D721Med (cell line): ENCODE measurements around the gene HSPA12B.
"Not testable (repeated sequence)": the region's sequence is repeated elsewhere in the genome, so short reads cannot be mapped to it uniquely, and the experiment has no call there.

Experiments
- DNase-seq: peaks from one replicate; pipeline ENCODE4 v3.0.0; 2011; ENCODE audit warnings: low spot score; ENCODE audit not compliant: insufficient read length
- FAIRE-seq: peaks from 2 replicates; lab custom pipeline; 2011; peaks lifted over from hg19 to GRCh38; lab: Jason Lieb, UNC
- CTCF ChIP-seq: IDR thresholded peaks from 2 replicates; pipeline ENCODE4 v1.5.1; 2012; ENCODE audit warnings: mild to moderate bottlenecking, control low read depth; ENCODE audit not compliant: insufficient read depth; ENCODE audit errors: missing control alignments

HSPA12B gene

GRCh38 chr20:3788685-3789155, 56.2 kb downstream of the HSPA12B start:
- no peak for DNase-seq
- TF ChIP-seq CTCF, result no peak
- FAIRE-seq, result no peak

GRCh38 chr20:3789201-3789600, 56.7 kb downstream of the HSPA12B start:
- not testable (repeated sequence) for DNase-seq, FAIRE-seq

- FAIRE-seq, DNase-seq: not testable (repeated sequence)
These were observed 61.7 kb downstream of the HSPA12B start for GRCh38 chr20:3794168-3794567.

GRCh38 chr20:3794701-3795420, 62.4 kb downstream of the HSPA12B start:
- DNase-seq (no peak), FAIRE-seq (no peak)
- no peak for TF ChIP-seq CTCF

- no peak for TF ChIP-seq CTCF
- FAIRE-seq (no peak), DNase-seq (peak; percentile 58)
These were observed 63.3 kb downstream of the HSPA12B start, which contains the start of gene CDC25B for GRCh38 chr20:3795511-3796468. TSS of gene CDC25B (plus strand) at chr20:3796310. CDS start at chr20:3796532, 222 bp downstream.

- FAIRE-seq (no peak), DNase-seq (no peak)
- no peak for TF ChIP-seq CTCF
These were observed 64.2 kb downstream of the HSPA12B start for GRCh38 chr20:3796477-3797225.

GRCh38 chr20:3797226-3797545, 64.7 kb downstream of the HSPA12B start:
- no peak for DNase-seq
- TF ChIP-seq CTCF, result no peak

More at GRCh38 chr20:3797226-3797545, 64.7 kb downstream of the HSPA12B start:
- FAIRE-seq, result no peak
